ENCODE results near the gene XRCC1.

XRCC1 gene

GRCh38 chr19:43532571-43532961 lies 42.8 kb downstream of the XRCC1 start:
- TF ChIP-seq, protein P1, sequence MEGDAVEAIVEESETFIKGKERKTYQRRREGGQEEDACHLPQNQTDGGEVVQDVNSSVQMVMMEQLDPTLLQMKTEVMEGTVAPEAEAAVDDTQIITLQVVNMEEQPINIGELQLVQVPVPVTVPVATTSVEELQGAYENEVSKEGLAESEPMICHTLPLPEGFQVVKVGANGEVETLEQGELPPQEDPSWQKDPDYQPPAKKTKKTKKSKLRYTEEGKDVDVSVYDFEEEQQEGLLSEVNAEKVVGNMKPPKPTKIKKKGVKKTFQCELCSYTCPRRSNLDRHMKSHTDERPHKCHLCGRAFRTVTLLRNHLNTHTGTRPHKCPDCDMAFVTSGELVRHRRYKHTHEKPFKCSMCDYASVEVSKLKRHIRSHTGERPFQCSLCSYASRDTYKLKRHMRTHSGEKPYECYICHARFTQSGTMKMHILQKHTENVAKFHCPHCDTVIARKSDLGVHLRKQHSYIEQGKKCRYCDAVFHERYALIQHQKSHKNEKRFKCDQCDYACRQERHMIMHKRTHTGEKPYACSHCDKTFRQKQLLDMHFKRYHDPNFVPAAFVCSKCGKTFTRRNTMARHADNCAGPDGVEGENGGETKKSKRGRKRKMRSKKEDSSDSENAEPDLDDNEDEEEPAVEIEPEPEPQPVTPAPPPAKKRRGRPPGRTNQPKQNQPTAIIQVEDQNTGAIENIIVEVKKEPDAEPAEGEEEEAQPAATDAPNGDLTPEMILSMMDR (IDR thresholded peaks at IDR 0.05): no peak
- Histone ChIP-seq H3K9me3 (no peaks in the 10 kb centered on the region), H3K27ac (peak overlapping the region; percentile 83 to 89), H3K4me1 (peaks cover 0 to 40% (median 22%) of the 10 kb centered on the region in 4 donors), H3K27me3 (no peaks in the 10 kb centered on the region), H3K4me3 (peak overlapping the region; percentile 61 to 66), H3K36me3 (peaks cover 0 to 9% (median under 1%) of the 10 kb centered on the region in 3 donors)
- intact Hi-C loops (cut with DNase I; ENCODE audit: low total_unique reads): no loop called here
- peak; percentile 50 to 85 for DNase-seq

- Histone ChIP-seq H3K4me3 (peak overlapping the region; percentile 92 to 94), H3K27ac (peak overlapping the region; percentile 87 to 91), H3K9me3 (no peaks in the 10 kb centered on the region), H3K36me3 (no peaks in the 10 kb centered on the region), H3K27me3 (no peaks in the 10 kb centered on the region), H3K4me1 (peaks cover 0 to 36% (median 21%) of the 10 kb centered on the region in 4 donors)
- TF ChIP-seq, protein P1 (IDR thresholded peaks at IDR 0.05): no peak
- intact Hi-C loops (cut with DNase I; ENCODE audit: low total_unique reads): loop anchor here (5.0 kb wide), 1 partner anchor 69 kb away; the partner anchor contains the start of genes IRGQ and ZNF576
- peak; percentile 57 to 69 for DNase-seq
These were observed 47.3 kb downstream of the XRCC1 start for GRCh38 chr19:43527860-43528622.

- peak; percentile 83 to 92 for DNase-seq
- TF ChIP-seq, protein P1 (IDR thresholded peaks at IDR 0.05): no peak
- Histone ChIP-seq H3K27ac (peak within 1 kb of the TSS; percentile 87 to 91), H3K9me3 (no peaks in the 10 kb centered on the region), H3K36me3 (no peaks in the 10 kb centered on the region), H3K27me3 (no peaks in the 10 kb centered on the region), H3K4me3 (peak within 1 kb of the TSS; percentile 92 to 94), H3K4me1 (peaks cover 0 to 31% (median 18%) of the 10 kb centered on the region in 4 donors)
- intact Hi-C loops (cut with DNase I; ENCODE audit: low total_unique reads): loop anchor here (5.0 kb wide), 1 partner anchor 70 kb away; the partner anchor contains the start of genes IRGQ and ZNF576
These were observed 48.2 kb downstream of the XRCC1 start, which contains the start of gene ETHE1 for GRCh38 chr19:43526884-43527859. ETHE1 (minus strand) TSS chr19:43527201; CDS start chr19:43527177, 24 bp downstream.

DNA sequence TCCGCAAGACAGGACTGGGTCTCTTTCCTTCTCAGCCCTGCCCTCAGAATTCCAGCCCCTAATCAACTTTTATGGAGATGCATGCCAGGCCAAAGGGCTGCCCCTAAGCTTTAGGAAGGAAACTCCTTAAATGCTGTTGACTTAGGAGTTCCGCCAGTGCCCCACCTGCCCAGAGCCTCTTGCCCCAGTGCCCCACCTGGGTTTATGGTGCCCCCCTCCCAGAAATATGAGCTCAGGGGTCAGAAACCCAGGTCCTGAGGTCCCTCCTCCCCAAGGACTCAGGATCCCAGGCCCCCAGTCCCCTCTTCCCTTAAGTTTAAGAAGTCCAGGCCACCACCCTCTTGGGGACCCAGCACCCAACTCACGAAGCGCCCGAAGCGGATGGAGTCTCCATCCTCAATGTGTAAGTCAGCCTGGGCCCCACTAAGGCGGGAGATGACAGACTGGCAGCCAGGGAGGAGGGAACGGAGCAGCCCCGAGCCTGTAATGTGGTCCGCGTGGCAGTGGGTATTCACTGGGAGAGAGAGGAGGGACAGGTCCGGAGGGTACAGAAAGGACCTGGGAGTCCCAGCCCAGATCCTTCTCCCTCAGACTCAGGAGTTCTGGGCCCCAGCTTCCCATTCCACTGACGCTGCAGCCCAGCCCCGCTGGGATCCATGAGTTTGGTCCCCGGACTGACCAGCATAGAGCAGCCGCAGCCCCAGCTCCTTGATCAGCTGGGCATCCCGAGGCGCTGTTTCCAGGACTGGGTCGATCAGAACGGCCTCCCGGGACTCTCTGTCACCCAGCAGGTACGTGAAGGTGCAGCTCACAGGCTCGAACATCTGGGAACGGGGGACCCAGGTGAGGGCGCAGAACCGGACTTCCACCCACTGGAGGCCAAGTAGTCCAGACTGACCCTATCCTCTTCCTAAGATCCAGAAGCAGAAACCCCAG lies 49.2 kb downstream of the XRCC1 start:
- peak overlapping the region; percentile 87 to 91 for H3K27ac ChIP-seq
- H3K4me1 ChIP-seq: peaks cover 0 to 30% (median 17%) of the 10 kb centered on the region in 4 donors
- H3K27me3 ChIP-seq: no peaks in the 10 kb centered on the region
- intact Hi-C loops (cut with DNase I; ENCODE audit: low total_unique reads): loop anchor here (5.0 kb wide), 1 partner anchor 71 kb away; the partner anchor contains the start of genes IRGQ and ZNF576
- no peaks in the 10 kb centered on the region for H3K9me3 ChIP-seq
- H3K4me3 ChIP-seq: peak overlapping the region; percentile 92 to 94
- TF ChIP-seq, protein P1 (IDR thresholded peaks at IDR 0.05): no peak
- H3K36me3 ChIP-seq: no peaks in the 10 kb centered on the region
- peak; percentile 43 to 74 for DNase-seq
